Nephron progenitor cell (in vitro differentiated cells): Measurements from ENCODE around the gene CDC123.

ENCODE experiments used
- DNase-seq: peaks from one replicate; pipeline ENCODE4 v3.0.0; 2021
- H3K27ac Mint-ChIP-seq: 2 replicates; pipeline ENCODE4 v1.8.0; 2021; ENCODE audit warnings: mild to moderate bottlenecking, moderate library complexity, mixed read lengths
- H3K27me3 Mint-ChIP-seq: 2 replicates; pipeline ENCODE4 v1.8.0; 2021; ENCODE audit warnings: mild to moderate bottlenecking, low read depth, mixed read lengths; ENCODE audit not compliant: poor library complexity
- H3K36me3 Mint-ChIP-seq: 2 replicates; pipeline ENCODE4 v1.8.0; 2021; ENCODE audit warnings: low read depth, mixed read lengths
- H3K4me1 Mint-ChIP-seq: 2 replicates; pipeline ENCODE4 v1.8.0; 2021; ENCODE audit warnings: mixed read lengths
- H3K4me3 Mint-ChIP-seq: 2 replicates; pipeline ENCODE4 v1.8.0; 2021; ENCODE audit warnings: mild to moderate bottlenecking, moderate library complexity, mixed read lengths
- H3K9me3 Mint-ChIP-seq: 2 replicates; pipeline ENCODE4 v1.8.0; 2021; ENCODE audit warnings: mild to moderate bottlenecking, moderate library complexity, mixed read lengths
- CTCF ChIP-seq: fragments of 200-600 bp; sonication (generic); IDR thresholded peaks from 2 replicates; pipeline ENCODE4 v1.5.0; 2021; ENCODE audit warnings: antibody characterized with exemption

The CDC123 gene

GRCh38 chr10:12186323-12186722 lies 9.7 kb upstream of the CDC123 start:
- H3K36me3 Mint-ChIP-seq, result peaks cover 50% of the 10 kb centered on the region
- no peak for DNase-seq

GRCh38 chr10:12187321-12187905 lies 8.6 kb upstream of the CDC123 start:
- peak overlapping the region; percentile 60 for H3K27ac Mint-ChIP-seq
- no peaks in the 10 kb centered on the region for H3K9me3 Mint-ChIP-seq
- H3K36me3 Mint-ChIP-seq, result peaks cover 45% of the 10 kb centered on the region

More at GRCh38 chr10:12186323-12186722, 9.7 kb upstream of the CDC123 start:
- H3K27me3 Mint-ChIP-seq, result no peaks in the 10 kb centered on the region
- no peaks in the 10 kb centered on the region for H3K9me3 Mint-ChIP-seq
- no peak overlapping the region for H3K27ac Mint-ChIP-seq
- TF ChIP-seq CTCF, result no peak
- H3K4me3 Mint-ChIP-seq, result no peak overlapping the region
- H3K4me1 Mint-ChIP-seq, result peaks cover 5% of the 10 kb centered on the region

GRCh38 chr10:12188656-12189055 lies 7.3 kb upstream of the CDC123 start:
- no peak for TF ChIP-seq CTCF
- peaks cover 17% of the 10 kb centered on the region for H3K4me1 Mint-ChIP-seq
- no peaks in the 10 kb centered on the region for H3K27me3 Mint-ChIP-seq
- no peak for DNase-seq
- H3K27ac Mint-ChIP-seq, result no peak overlapping the region
- no peak overlapping the region for H3K4me3 Mint-ChIP-seq
- H3K9me3 Mint-ChIP-seq, result no peaks in the 10 kb centered on the region
- H3K36me3 Mint-ChIP-seq, result peaks cover 37% of the 10 kb centered on the region

More at GRCh38 chr10:12187321-12187905, 8.6 kb upstream of the CDC123 start:
- Mint-ChIP-seq H3K4me3 (no peak overlapping the region), H3K27me3 (no peaks in the 10 kb centered on the region), H3K4me1 (peaks cover 10% of the 10 kb centered on the region)
- DNase-seq, result no peak
- TF ChIP-seq CTCF, result no peak

- H3K36me3 Mint-ChIP-seq, result peaks cover 35% of the 10 kb centered on the region
- no peaks in the 10 kb centered on the region for H3K9me3 Mint-ChIP-seq
- H3K4me1 Mint-ChIP-seq, result peaks cover 23% of the 10 kb centered on the region
- DNase-seq, result no peak
- no peaks in the 10 kb centered on the region for H3K27me3 Mint-ChIP-seq
- TF ChIP-seq CTCF, result no peak
- H3K4me3 Mint-ChIP-seq, result no peak overlapping the region
- H3K27ac Mint-ChIP-seq, result no peak overlapping the region
These were observed 6.6 kb upstream of the CDC123 start for GRCh38 chr10:12189426-12189825.

GRCh38 chr10:12191715-12192114 lies 4.3 kb upstream of the CDC123 start:
- peaks cover 37% of the 10 kb centered on the region for H3K4me1 Mint-ChIP-seq
- H3K9me3 Mint-ChIP-seq, result no peaks in the 10 kb centered on the region
- H3K36me3 Mint-ChIP-seq, result peaks cover 22% of the 10 kb centered on the region
- H3K27me3 Mint-ChIP-seq, result no peaks in the 10 kb centered on the region
- H3K27ac Mint-ChIP-seq, result peak overlapping the region; percentile 88
- DNase-seq, result no peak
- no peak overlapping the region for H3K4me3 Mint-ChIP-seq
- TF ChIP-seq CTCF, result no peak

- Mint-ChIP-seq H3K36me3 (peaks cover 10% of the 10 kb centered on the region), H3K4me1 (peaks cover 44% of the 10 kb centered on the region), H3K27ac (peak overlapping the region; percentile 6), H3K4me3 (peak overlapping the region; percentile 65), H3K9me3 (no peaks in the 10 kb centered on the region), H3K27me3 (no peaks in the 10 kb centered on the region)
- no peak for TF ChIP-seq CTCF
- no peak for DNase-seq
These were observed 2.8 kb upstream of the CDC123 start for GRCh38 chr10:12193193-12193592.
